ENCODE data around the gene ISLR2.
"Not testable (repeated sequence)": the region's sequence is repeated elsewhere in the genome, so short reads cannot be mapped to it uniquely, and the experiment has no call there.

Gene ISLR2

DNA sequence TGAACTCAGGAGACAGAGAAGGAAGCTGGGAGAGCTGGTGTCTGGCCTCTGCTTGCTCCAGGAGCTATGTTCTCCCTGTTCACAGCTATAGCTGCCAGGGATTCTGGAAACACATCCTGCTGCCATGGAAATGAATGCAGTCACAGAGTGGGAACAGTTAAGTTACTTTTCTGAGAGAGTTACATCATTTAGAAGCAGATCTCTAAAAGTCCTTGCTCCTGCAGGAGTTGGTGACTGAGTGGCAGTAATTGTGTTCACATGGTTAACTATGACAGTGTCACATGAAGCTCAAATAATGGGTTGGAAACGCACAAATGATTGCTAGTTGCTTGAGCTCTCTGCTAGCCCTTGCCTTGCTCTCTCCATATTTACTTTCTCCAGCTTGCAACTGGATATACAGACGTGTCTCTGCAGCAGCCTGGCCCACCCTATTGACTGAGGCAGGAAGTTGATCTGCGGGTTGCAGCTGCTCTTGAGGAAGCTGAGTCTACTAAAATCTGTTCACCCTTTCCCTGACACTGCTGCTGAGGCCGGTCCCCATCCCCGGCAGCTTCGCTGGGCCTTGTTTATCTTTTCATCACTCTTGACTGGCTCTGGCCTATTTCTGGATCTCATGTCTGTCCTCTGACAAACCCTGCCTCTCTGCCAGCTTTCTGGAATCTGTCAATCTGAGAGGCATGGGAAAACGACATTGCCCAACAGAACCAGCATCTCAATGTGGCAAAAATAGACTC, 26.5 kb downstream of the ISLR2 start:
- no peak for DNase-seq (ENCODE audit: low read depth in 2 of 2)

DNA sequence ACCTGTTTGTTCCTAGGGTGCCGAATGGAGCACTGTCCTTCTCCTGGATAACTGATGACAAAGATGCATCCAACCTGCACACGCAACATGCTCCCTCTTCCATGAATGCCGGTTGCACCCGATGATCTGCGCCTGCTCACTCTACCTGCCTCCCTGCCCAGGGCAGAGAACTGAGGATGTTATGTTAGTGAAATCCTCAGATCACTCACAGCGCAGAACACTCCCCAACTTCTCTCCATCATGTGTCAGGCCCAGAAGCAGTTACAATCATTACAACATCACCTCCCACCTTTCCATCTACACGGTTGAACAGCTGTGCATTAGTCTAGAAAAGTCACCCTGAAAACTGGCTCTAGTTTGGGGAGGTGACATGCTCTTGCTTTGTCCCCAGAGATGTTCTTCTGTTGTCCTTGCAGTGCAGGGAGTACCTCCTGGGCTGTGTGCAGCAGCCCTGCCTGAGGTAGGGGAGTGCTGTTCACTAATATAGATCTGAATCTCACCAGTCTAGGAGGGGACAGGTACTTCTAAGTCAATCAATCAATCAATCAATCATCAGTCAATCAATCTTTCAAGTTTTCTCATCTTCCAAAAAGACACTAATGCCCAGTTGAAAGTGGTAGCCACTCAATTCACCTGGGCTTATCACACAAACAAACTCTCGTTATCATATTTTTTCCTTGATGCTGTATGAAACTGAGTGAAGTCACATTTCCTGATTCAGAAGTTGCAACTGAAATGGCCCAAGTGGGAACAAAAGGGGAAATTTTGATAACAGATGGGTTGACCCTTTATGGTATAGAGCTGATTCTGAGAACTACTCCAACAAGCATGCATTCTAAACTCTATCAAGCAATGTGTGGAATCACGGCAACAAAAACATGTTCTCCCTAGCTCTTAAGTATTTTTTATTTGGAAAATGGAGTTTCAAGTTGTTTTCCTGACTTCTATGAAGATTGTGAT, 27.8 kb downstream of the ISLR2 start:
- no peak for DNase-seq (ENCODE audit: low read depth in 2 of 2)

DNA sequence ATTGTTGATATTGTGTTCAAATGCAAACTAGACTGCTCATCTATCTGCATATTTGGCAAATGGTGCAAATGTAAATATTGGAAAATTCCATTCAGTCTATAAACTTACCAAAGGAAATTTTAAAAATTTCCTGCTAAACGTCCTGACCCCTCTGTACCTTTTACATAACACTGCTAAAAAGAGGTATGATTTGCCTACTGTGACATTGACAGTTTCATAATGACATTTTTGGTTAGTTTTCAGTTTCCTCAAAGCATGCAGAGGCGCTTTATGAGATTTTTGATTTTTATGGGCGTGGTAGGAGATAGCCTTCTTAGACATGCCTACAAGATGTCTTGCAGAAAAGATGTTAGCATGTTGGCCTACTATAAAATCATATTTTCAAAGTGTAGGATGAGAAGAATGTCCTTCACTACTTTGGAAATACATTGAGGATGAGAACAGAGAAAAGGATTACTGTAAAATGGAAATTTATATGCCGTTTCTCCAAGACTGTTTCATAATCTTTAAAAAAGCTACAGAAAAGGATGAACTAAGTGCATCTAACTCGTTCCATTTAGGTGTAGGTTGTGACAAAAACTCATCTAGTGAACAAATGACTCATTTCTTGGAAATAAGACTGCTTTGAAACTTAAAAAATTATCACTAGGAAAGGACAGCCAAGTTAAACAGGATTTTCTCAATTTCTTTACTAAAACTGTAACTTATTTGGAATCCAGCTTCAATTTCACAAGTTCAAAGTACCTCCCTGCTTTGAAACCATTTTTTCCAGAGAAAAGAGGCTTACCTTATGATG, 28.7 kb downstream of the ISLR2 start:
- no peak for DNase-seq (ENCODE audit: low read depth in 2 of 2)

DNA sequence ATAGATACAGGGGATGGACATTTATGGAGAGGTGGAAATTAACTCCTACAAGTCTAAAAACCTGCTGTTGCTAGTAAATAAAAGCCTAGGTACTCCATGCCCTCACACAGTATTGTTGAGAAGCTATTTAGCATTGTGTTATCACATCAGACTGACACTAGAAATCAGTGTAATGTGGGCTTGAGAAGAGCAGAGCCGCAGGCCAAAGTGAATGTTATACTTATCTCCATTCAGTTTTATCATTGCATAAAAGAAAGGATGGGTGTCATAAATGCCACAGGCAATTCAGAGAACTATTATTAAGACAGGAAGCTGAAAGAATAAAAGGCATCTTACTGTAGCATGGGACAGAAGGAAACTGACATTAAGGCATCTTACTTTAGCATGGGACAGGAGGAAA, 29.4 kb downstream of the ISLR2 start:
- DNase-seq (ENCODE audit: low read depth in 2 of 2) = no peak

DNA sequence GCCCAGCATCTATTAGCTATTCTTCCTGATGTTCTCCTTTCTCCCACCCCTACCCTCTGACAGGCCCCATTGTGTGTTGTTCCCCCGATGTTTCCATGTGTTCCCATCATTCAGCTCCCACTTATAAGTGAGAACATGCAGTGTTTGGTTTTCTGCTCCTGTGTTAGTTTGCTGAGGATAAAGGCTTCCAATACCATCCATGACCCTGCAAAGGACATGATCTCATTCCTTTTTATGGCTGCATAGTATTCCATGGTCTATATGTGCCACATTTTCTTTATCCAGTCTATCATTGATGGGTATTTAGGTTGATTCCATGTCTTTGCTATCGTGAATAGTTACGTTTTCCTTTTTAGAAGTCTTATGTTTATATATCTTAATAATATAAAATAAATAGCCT, 30.0 kb downstream of the ISLR2 start:
- DNase-seq (ENCODE audit: low read depth in 2 of 2) = not testable (repeated sequence)

DNA sequence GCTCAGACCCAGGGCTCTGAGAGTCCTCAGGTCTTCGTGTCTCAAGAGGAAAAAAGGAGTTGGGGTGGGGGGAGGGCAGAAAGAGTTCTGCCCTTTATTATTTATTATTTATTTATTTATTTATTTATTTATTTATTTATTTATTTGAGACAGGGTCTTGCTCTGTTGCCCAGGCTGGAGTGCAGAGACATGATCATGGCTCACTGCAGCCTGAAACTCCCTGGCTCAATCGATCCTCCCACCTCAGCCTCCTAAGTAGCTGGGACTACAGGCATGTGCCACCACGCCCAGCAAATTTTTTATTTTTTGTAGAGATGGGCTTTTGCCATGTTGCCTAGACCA, 31.8 kb downstream of the ISLR2 start:
- DNase-seq (ENCODE audit: low read depth in 2 of 2) = not testable (repeated sequence)

DNA sequence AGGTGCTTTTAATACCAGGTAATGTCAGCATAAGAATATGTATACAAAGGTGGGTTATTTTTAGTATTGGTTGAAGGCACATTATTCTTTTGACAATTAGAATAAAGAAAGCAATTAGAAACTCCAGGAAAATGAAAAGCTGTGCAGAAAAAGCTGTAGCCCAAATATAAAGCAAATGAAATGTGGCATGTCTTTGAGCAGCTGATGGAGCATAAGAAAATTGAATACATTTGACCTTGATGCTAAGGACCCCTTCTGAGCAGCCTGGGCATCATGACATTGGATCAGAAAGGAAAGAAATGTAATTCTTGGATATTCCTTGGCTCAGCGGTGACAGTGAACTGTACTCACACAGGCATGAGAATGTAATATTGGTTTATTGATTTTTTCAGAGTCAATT, 35.1 kb downstream of the ISLR2 start:
- no peak for DNase-seq (ENCODE audit: low read depth in 2 of 2)

DNA sequence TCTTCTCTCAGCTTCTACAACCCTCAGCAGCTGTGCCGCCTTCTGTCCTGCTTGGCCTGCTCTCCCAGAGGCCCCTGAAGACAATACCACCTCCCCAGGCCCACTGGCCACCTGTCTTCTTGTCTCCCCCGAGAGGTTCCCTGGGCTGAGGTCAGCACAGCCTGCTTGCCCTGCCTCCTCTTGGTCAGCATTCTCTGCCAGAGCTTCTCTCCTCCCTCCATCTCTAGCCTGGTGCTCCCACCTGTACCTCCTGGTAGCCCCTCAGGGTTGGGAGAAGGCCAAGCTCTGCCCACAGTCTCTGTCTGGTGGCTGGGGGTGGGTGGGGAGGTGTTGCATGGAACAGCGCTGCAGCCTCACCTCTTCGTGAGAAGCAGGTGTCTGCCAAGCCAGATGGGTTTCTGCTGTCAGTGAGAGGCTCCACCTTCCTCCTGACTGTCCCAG, 37.5 kb downstream of the ISLR2 start:
- DNase-seq (ENCODE audit: low read depth in 2 of 2) = no peak

DNA sequence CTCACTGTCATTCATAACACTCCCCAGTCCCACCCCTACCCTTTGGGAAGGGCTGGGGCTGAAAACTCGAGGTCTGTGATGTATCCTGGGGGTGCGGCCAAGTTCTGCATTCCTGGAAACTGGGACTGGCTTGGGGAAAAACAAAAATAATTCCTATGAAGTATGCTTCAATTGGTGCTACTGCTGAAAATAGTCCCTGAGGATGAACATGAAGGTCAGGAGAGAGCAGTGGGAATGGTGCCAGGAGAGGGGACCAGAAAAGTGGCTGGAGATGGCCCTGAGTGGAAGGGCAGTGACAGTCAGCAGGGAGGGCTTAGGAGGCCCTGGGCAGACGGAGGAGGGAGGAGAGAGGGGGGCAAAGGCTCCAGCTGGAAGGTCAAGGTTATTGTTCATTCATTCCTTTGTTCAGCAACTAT, 38.3 kb downstream of the ISLR2 start:
- no peak for DNase-seq (ENCODE audit: low read depth in 2 of 2)

DNA sequence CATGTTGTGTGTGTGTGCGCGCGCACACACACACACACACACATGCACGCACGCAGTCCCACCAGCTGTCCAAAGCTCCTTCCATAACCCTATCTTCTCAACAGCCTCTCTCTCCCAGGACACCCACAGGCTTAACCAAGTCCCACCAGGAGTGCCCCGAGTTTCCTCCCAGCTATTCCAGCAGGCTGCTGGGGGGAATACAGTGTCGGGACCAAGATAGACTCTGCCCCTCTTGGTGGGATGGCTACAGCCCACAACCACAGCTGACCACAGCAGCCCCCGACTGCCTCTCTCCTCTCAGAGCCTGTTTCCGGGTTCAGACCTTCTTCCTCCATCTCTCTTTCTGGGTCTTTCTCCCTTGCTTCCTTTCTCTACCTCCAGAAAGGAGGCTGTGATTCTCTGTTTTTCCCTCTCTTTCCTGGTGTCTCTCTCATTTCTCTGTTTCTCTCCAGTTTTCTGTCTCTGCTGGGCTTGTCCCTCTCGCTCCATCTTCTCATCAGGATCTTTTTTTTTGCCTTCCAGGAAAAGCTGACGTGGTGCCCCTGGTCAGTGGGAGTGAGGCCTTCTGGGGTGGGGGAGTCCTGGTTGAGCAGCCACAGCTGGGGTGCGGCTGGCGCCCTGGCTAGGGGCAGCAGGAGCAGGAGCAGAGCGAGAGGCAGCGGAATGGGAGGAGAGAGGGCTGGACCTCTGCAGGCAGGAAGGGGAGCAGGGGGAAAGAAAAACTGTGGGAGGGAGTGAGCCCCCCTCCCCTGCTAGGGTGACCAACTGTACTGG, 39.9 kb downstream of the ISLR2 start:
- no peak for DNase-seq (ENCODE audit: low read depth in 2 of 2)

DNA sequence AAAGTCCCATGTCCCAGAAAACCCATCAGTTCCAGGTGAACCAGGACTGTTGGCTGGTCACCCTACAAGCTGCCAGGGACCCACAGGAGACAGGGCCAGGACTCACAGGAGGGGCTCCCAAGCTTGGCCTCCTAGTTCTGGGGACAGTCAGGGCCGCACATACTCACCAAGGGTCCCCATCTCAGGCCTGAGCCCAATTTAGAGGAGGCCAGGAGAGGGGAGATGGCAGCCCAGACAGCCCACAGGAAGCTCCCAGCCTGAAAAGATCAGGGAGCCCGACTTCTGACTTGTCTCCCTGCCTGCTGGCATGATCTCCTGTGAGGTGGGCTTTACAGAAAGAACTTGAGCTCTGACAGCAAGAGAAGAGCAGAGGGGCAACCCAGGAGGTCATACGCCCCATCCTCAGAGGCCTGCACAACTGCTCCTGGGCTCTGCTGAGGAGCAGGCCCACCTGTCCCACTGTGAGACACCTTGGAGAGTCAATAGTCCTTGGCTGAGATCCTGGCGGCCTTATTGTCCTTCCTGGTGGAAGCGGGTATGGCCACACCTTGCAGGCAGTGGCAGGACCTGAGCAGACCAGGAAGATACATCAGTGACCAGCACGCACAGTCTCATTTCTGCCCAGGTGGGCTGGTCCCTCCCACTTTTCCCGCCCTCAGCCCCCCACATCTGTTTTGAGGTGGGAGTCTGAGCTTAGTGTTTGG, 40.6 kb downstream of the ISLR2 start:
- DNase-seq (ENCODE audit: low read depth in 2 of 2) = no peak

DNA sequence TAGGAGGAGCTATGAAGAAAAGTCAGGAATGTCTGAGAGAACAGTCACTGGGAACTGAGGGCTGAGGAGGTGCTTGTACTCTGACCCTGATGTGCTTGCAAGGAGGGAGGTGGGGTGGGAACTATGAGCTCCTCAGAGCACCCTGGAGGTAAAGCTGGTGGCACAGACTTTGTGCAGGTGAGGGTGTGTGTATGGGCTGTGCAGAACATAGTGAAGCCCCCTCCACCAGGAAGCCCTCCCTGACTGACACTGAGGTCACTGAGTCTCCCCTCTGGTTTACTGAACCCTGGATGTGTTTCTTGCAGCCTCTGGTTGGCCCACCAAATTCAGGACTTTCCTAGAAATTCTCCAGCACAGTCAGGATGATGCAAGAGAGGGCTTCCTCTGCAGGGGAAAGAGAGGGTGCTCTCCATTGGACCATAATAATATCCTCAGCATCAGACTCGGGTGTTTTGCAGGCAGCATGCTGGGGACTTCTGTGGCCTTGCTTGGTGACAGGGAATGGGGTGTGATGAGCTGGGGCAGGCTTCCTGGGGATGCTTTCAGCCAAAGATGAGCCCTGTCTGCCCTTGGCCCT, 41.7 kb downstream of the ISLR2 start:
- DNase-seq (ENCODE audit: low read depth in 2 of 2) = no peak

DNA sequence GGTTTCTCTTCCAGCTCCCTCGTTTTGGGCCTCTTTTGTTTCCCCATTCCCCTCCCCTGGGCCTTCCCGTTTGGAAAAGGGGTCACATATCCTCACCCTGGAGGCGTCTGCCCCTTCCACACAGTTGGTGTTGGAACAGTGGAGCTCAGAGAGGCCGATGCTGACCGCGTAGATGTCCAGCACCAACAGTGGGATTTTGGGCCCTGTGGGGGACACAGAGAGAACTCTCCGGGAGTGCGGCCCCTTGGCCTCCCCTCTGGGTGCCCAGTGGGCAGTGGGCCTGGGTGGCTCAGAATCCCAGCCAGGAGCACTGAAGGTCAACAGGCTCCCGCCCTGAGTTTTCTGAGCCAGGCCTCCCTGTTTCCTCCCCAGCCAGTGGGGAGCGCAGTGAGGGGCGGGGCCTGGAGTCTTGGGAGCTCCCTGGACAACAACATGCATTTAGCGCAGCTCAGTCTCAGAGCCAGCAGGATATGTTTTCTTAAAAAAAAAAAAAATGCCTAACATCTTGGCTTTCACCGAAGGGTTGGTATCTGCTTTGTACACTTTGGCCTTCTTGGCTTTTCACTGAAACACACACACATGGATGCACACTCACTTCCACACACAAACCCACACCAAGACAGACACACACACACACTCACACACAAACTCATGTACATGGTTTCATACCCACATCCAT, 42.5 kb downstream of the ISLR2 start:
- DNase-seq (ENCODE audit: low read depth in 2 of 2) = no peak

DNA sequence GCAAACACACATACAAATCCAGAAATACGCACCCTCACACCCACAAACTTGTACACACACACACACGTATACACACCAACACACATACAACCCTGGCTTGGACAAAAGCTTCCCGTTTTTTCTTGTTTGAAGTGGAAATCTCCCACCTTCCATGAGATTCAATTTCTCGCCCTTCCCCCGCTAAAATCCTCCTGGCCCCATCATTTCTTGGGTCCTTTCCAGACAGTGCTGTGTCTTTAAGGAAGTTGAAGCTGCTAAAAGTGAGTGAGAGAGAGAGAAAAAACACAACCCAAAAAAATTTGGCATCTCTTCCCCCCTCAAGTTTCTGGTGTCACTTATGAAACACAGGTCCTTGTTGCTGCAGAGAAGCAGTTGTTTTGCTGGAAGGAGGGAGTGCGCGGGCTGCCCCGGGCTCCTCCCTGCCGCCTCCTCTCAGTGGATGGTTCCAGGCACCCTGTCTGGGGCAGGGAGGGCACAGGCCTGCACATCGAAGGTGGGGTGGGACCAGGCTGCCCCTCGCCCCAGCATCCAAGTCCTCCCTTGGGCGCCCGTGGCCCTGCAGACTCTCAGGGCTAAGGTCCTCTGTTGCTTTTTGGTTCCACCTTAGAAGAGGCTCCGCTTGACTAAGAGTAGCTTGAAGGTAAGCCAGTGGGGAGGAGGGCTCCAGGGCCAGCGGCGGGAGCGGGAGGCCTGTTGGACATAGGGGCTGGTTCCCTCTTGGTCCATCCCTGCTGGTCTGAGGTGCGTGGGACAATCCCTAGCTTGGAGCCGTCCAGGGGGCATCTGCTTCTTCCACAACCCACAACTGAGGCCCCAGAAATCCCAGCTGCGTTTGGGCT, 43.2 kb downstream of the ISLR2 start, which contains the start of gene ISLR:
ISLR (plus strand) TSS at position 331 of the 839 bp plus-strand sequence. CDS start 1,149 bp downstream, outside the sequence.
- DNase-seq (ENCODE audit: low read depth in 2 of 2) = no peak

DNA sequence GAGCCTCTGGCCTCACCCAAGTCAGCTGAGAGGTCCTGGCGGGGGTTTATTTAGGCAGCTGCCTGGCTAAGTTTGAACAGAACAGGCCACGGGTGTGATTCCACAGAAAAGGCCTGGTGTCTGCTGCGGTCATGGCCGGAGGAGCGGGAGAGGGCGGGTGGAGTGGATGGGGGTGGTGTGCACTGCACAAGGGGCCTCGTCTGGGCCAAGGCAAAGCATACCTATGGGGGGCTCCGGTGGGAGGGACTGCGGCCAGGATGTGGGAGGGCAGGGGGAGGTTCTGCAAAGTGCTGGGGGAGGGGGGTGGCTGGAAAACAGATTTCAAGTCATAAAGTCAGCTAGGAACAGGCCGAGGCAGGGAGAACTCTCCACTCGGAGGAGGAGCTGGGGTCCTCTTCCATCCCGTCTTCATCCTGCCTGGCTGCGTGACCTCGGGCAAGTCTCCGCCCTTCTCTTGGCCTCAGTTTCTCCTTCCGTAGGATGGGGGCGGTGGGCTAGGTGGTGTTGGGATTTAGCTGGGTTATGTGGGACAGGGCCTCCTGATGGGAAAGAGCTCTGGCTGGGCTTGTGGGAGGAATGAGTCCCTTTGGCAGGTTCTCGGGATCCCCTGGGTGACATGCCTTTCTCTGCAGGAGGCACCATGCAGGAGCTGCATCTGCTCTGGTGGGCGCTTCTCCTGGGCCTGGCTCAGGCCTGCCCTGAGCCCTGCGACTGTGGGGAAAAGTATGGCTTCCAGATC, 44.0 kb downstream of the ISLR2 start:
- DNase-seq (ENCODE audit: low read depth in 2 of 2) = no peak

DNA sequence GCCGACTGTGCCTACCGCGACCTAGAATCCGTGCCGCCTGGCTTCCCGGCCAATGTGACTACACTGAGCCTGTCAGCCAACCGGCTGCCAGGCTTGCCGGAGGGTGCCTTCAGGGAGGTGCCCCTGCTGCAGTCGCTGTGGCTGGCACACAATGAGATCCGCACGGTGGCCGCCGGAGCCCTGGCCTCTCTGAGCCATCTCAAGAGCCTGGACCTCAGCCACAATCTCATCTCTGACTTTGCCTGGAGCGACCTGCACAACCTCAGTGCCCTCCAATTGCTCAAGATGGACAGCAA, 44.5 kb downstream of the ISLR2 start:
- DNase-seq (ENCODE audit: low read depth in 2 of 2) = no peak

DNA sequence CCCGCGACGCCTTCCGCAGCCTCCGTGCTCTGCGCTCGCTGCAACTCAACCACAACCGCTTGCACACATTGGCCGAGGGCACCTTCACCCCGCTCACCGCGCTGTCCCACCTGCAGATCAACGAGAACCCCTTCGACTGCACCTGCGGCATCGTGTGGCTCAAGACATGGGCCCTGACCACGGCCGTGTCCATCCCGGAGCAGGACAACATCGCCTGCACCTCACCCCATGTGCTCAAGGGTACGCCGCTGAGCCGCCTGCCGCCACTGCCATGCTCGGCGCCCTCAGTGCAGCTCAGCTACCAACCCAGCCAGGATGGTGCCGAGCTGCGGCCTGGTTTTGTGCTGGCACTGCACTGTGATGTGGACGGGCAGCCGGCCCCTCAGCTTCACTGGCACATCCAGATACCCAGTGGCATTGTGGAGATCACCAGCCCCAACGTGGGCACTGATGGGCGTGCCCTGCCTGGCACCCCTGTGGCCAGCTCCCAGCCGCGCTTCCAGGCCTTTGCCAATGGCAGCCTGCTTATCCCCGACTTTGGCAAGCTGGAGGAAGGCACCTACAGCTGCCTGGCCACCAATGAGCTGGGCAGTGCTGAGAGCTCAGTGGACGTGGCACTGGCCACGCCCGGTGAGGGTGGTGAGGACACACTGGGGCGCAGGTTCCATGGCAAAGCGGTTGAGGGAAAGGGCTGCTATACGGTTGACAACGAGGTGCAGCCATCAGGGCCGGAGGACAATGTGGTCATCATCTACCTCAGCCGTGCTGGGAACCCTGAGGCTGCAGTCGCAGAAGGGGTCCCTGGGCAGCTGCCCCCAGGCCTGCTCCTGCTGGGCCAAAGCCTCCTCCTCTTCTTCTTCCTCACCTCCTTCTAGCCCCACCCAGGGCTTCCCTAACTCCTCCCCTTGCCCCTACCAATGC, 45.1 kb downstream of the ISLR2 start:
- DNase-seq (ENCODE audit: low read depth in 2 of 2) = no peak

Measured in stimulated activated CD8-positive, alpha-beta memory T cell treated with anti-CD3 and anti-CD28 coated beads, Interleukin-7, amount 100 ng/mL, for 1 hour (primary cell).